Measurements from ENCODE around the gene MESP2.

MESP2 gene

DNA sequence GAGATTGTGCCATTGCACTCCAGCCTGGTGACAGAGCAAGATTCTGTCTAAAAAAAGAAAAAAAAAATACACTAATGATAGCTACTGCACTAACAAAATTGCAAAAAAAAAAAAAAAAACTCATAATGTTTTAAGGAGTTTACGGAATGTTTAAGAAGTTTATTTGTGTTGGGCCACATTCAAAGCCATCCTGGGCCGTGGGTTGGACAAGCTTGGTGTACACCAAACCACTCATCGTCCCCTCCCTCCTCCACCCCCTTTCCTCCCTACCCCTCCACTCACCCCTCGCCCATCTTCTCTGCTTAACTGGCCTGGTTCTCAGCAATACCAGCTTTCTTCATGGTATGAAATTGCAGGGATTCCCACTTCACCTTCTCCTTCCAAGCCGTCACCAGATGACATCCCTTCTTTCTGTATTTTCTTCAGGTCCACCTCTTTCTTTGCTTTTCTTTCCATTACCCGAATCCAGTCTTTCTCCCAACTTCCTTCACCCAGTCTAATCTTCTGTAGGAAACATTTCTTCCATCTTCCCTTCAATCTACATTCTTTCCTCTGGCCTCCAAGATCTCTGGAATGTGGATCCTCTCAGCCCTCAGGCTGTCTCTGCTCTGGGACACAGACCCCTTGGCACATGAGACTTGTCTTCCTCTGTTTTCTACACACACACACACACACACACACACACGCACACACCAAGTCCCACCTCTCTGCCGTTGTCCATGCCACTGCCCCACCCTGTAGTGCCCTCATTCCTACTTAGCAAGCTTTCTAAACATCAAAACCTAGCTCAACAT lies 21.6 kb upstream of the MESP2 start:
- peaks cover 0 to 4% (median 0%) of the 10 kb centered on the region in 5 donors for H3K27me3 ChIP-seq (ENCODE audit: control insufficient read depth in 5 of 5, insufficient read depth in 4 of 5, low read length in 5 of 5)

GRCh38 chr15:89755701-89756100 lies 20.4 kb upstream of the MESP2 start:
- Histone ChIP-seq H3K9ac (ENCODE audit: low read length in 5 of 5) (no peak overlapping the region), H3K4me3 (ENCODE audit: low read depth in 1 of 5, low read length in 5 of 5) (no peak overlapping the region), H3K27ac (ENCODE audit: low read depth, low read length) (no peak overlapping the region), H3K9me3 (ENCODE audit: control insufficient read depth in 5 of 5, low read length in 5 of 5) (no peaks in the 10 kb centered on the region), H3K27me3 (ENCODE audit: control insufficient read depth in 5 of 5, insufficient read depth in 4 of 5, low read length in 5 of 5) (no peaks in the 10 kb centered on the region), H3K36me3 (ENCODE audit: control insufficient read depth in 5 of 5, insufficient read depth in 5 of 5, low read length in 5 of 5) (no peaks in the 10 kb centered on the region), H3K4me1 (ENCODE audit: control insufficient read depth in 5 of 5, insufficient read depth in 5 of 5, low read length in 5 of 5) (peaks cover 2 to 18% (median 15%) of the 10 kb centered on the region in 5 donors)

More for the DNA sequence above, 21.6 kb upstream of the MESP2 start:
- no peak overlapping the region for H3K27ac ChIP-seq (ENCODE audit: low read depth, low read length)
- H3K9me3 ChIP-seq (ENCODE audit: control insufficient read depth in 5 of 5, low read length in 5 of 5) = no peaks in the 10 kb centered on the region
- no peak overlapping the region for H3K4me3 ChIP-seq (ENCODE audit: low read depth in 1 of 5, low read length in 5 of 5)
- H3K9ac ChIP-seq (ENCODE audit: low read length in 5 of 5) = no peak overlapping the region
- H3K36me3 ChIP-seq (ENCODE audit: control insufficient read depth in 5 of 5, insufficient read depth in 5 of 5, low read length in 5 of 5) = no peaks in the 10 kb centered on the region
- peaks cover 2 to 21% (median 17%) of the 10 kb centered on the region in 5 donors for H3K4me1 ChIP-seq (ENCODE audit: control insufficient read depth in 5 of 5, insufficient read depth in 5 of 5, low read length in 5 of 5)

DNA sequence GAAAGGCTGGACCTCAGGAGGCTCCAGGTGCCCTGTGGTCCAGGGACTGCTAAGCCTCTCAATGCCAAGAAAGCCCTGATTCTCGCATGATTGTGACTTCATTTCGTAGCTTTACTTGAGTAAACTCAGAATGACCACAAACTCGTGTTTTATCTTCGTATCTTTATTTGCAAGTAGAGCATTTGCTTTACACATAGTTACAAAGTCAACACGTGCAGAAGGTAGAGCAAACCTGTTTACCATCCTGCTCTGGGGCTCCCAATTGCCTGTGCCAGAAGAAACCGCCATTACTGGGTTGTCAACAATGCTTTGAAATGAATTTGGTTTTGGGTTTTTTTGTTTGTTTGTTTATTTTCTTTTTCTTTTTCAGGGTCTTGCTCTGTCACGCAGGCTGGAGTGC lies 19.2 kb upstream of the MESP2 start:
- Histone ChIP-seq H3K4me3 (ENCODE audit: low read depth in 1 of 5, low read length in 5 of 5) (no peak overlapping the region), H3K4me1 (ENCODE audit: control insufficient read depth in 5 of 5, insufficient read depth in 5 of 5, low read length in 5 of 5) (peaks cover 4 to 15% (median 12%) of the 10 kb centered on the region in 5 donors), H3K9me3 (ENCODE audit: control insufficient read depth in 5 of 5, low read length in 5 of 5) (no peaks in the 10 kb centered on the region), H3K27me3 (ENCODE audit: control insufficient read depth in 5 of 5, insufficient read depth in 4 of 5, low read length in 5 of 5) (no peaks in the 10 kb centered on the region), H3K27ac (ENCODE audit: low read depth, low read length) (no peak overlapping the region), H3K9ac (ENCODE audit: low read length in 5 of 5) (no peak overlapping the region), H3K36me3 (ENCODE audit: control insufficient read depth in 5 of 5, insufficient read depth in 5 of 5, low read length in 5 of 5) (no peaks in the 10 kb centered on the region)

- no peak overlapping the region for H3K4me3 ChIP-seq (ENCODE audit: low read depth in 1 of 5, low read length in 5 of 5)
- no peaks in the 10 kb centered on the region for H3K9me3 ChIP-seq (ENCODE audit: control insufficient read depth in 5 of 5, low read length in 5 of 5)
- H3K27ac ChIP-seq (ENCODE audit: low read depth, low read length) = no peak overlapping the region
- H3K9ac ChIP-seq (ENCODE audit: low read length in 5 of 5) = peak overlapping the region in 1 of 5 donors; percentile 22
- H3K27me3 ChIP-seq (ENCODE audit: control insufficient read depth in 5 of 5, insufficient read depth in 4 of 5, low read length in 5 of 5) = no peaks in the 10 kb centered on the region
- no peaks in the 10 kb centered on the region for H3K36me3 ChIP-seq (ENCODE audit: control insufficient read depth in 5 of 5, insufficient read depth in 5 of 5, low read length in 5 of 5)
- H3K4me1 ChIP-seq (ENCODE audit: control insufficient read depth in 5 of 5, insufficient read depth in 5 of 5, low read length in 5 of 5) = peaks cover 2 to 13% (median 11%) of the 10 kb centered on the region in 5 donors
Measured at GRCh38 chr15:89758283-89758682, 17.8 kb upstream of the MESP2 start.

- Histone ChIP-seq H3K4me1 (ENCODE audit: control insufficient read depth in 5 of 5, insufficient read depth in 5 of 5, low read length in 5 of 5) (peaks cover 2 to 13% (median 9%) of the 10 kb centered on the region in 5 donors), H3K4me3 (ENCODE audit: low read depth in 1 of 5, low read length in 5 of 5) (no peak overlapping the region), H3K27me3 (ENCODE audit: control insufficient read depth in 5 of 5, insufficient read depth in 4 of 5, low read length in 5 of 5) (no peaks in the 10 kb centered on the region), H3K27ac (ENCODE audit: low read depth, low read length) (no peak overlapping the region), H3K36me3 (ENCODE audit: control insufficient read depth in 5 of 5, insufficient read depth in 5 of 5, low read length in 5 of 5) (no peaks in the 10 kb centered on the region), H3K9ac (ENCODE audit: low read length in 5 of 5) (no peak overlapping the region), H3K9me3 (ENCODE audit: control insufficient read depth in 5 of 5, low read length in 5 of 5) (no peaks in the 10 kb centered on the region)
Measured at GRCh38 chr15:89758981-89759380, 17.2 kb upstream of the MESP2 start.

DNA sequence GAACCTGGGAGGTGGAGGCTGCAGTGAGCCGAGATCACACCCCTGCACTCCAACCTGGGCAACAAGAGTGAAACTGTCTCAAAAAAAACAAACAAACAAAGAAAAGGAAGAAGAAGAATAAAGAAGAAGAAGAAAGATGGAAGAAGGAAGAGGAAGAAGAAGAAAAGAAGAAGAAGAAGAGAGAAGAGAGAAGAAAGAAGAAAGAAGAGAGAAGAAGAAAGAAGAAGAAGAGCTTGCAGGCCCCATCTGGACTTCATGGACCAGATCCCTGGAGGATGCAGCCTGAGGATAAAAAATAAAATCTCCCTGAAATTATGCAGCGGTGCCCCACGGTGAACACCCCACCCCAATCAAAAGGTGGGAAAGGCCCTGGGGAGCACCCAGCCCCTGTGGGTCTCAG lies 16.3 kb upstream of the MESP2 start:
- no peaks in the 10 kb centered on the region for H3K9me3 ChIP-seq (ENCODE audit: control insufficient read depth in 5 of 5, low read length in 5 of 5)
- no peaks in the 10 kb centered on the region for H3K27me3 ChIP-seq (ENCODE audit: control insufficient read depth in 5 of 5, insufficient read depth in 4 of 5, low read length in 5 of 5)
- no peak overlapping the region for H3K4me3 ChIP-seq (ENCODE audit: low read depth in 1 of 5, low read length in 5 of 5)
- H3K36me3 ChIP-seq (ENCODE audit: control insufficient read depth in 5 of 5, insufficient read depth in 5 of 5, low read length in 5 of 5) = no peaks in the 10 kb centered on the region
- peaks cover 2 to 13% (median 9%) of the 10 kb centered on the region in 5 donors for H3K4me1 ChIP-seq (ENCODE audit: control insufficient read depth in 5 of 5, insufficient read depth in 5 of 5, low read length in 5 of 5)
- no peak overlapping the region for H3K27ac ChIP-seq (ENCODE audit: low read depth, low read length)
- H3K9ac ChIP-seq (ENCODE audit: low read length in 5 of 5) = no peak overlapping the region

- H3K4me1 ChIP-seq (ENCODE audit: control insufficient read depth in 5 of 5, insufficient read depth in 5 of 5, low read length in 5 of 5) = peaks cover 2 to 13% (median 9%) of the 10 kb centered on the region in 5 donors
- peak overlapping the region in 1 of 5 donors; percentile 24 for H3K4me3 ChIP-seq (ENCODE audit: low read depth in 1 of 5, low read length in 5 of 5)
- H3K36me3 ChIP-seq (ENCODE audit: control insufficient read depth in 5 of 5, insufficient read depth in 5 of 5, low read length in 5 of 5) = no peaks in the 10 kb centered on the region
- no peak overlapping the region for H3K27ac ChIP-seq (ENCODE audit: low read depth, low read length)
- no peaks in the 10 kb centered on the region for H3K27me3 ChIP-seq (ENCODE audit: control insufficient read depth in 5 of 5, insufficient read depth in 4 of 5, low read length in 5 of 5)
- no peaks in the 10 kb centered on the region for H3K9me3 ChIP-seq (ENCODE audit: control insufficient read depth in 5 of 5, low read length in 5 of 5)
- H3K9ac ChIP-seq (ENCODE audit: low read length in 5 of 5) = peak overlapping the region in 1 of 5 donors; percentile 4
Measured at GRCh38 chr15:89760303-89761008, 15.7 kb upstream of the MESP2 start.

DNA sequence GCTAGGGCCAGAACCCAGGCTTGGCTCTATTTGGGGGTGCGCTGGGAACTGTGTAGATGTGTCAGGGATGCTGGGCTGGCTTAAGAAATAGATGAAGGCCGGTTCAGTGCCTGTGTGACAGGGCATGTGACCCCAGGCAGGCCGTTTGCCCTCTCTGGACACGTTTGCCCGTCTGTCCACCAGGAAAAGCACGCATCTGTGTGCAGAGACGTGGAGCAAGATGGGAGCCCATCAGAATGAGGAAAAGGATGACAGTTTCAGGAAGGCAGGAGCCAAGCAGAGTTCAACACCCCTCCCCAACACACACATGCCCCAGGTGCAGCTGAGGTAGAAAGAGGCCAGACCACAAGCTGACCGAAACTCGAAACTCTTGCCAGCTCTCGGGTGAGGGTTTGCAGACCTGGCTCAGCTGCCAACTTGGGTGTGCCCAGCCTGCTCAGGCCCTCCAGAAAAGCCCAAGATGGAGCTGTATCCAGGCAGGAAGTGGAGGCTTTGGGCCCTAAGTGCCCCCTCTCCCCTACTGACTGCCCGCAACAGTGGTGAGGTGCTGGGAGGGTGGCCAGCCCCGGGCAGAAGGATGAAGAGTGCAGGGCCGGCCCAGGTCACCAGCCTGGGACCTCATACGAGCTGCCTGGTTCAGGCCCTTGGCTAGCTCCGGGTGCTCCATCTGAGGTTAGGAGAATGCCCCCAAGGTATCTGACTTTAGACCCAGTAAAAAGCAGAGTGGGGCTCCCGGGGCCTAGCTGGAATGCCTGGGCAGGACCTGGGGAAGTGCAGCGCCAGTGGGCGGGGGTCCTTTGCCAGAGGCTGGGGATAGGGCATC lies 14.9 kb upstream of the MESP2 start:
- Histone ChIP-seq H3K9me3 (ENCODE audit: control insufficient read depth in 5 of 5, low read length in 5 of 5) (no peaks in the 10 kb centered on the region), H3K27me3 (ENCODE audit: control insufficient read depth in 5 of 5, insufficient read depth in 4 of 5, low read length in 5 of 5) (no peaks in the 10 kb centered on the region), H3K9ac (ENCODE audit: low read length in 5 of 5) (no peak overlapping the region), H3K4me1 (ENCODE audit: control insufficient read depth in 5 of 5, insufficient read depth in 5 of 5, low read length in 5 of 5) (peaks cover 2 to 13% (median 9%) of the 10 kb centered on the region in 5 donors), H3K27ac (ENCODE audit: low read depth, low read length) (no peak overlapping the region), H3K4me3 (ENCODE audit: low read depth in 1 of 5, low read length in 5 of 5) (peak overlapping the region in 2 of 5 donors; percentile 24 to 26), H3K36me3 (ENCODE audit: control insufficient read depth in 5 of 5, insufficient read depth in 5 of 5, low read length in 5 of 5) (no peaks in the 10 kb centered on the region)

GRCh38 chr15:89761929-89762328 lies 14.2 kb upstream of the MESP2 start:
- no peaks in the 10 kb centered on the region for H3K27me3 ChIP-seq (ENCODE audit: control insufficient read depth in 5 of 5, insufficient read depth in 4 of 5, low read length in 5 of 5)
- peaks cover 2 to 13% (median 9%) of the 10 kb centered on the region in 5 donors for H3K4me1 ChIP-seq (ENCODE audit: control insufficient read depth in 5 of 5, insufficient read depth in 5 of 5, low read length in 5 of 5)
- no peaks in the 10 kb centered on the region for H3K36me3 ChIP-seq (ENCODE audit: control insufficient read depth in 5 of 5, insufficient read depth in 5 of 5, low read length in 5 of 5)
- H3K27ac ChIP-seq (ENCODE audit: low read depth, low read length) = no peak overlapping the region
- no peak overlapping the region for H3K9ac ChIP-seq (ENCODE audit: low read length in 5 of 5)
- H3K9me3 ChIP-seq (ENCODE audit: control insufficient read depth in 5 of 5, low read length in 5 of 5) = no peaks in the 10 kb centered on the region
- H3K4me3 ChIP-seq (ENCODE audit: low read depth in 1 of 5, low read length in 5 of 5) = no peak overlapping the region
